ENCODE data around the gene RADX.
A peak's percentile ranks its signal among the peaks of the same experiment; 100 is the strongest.
"Not testable (repeated sequence)": the region's sequence is repeated elsewhere in the genome, so short reads cannot be mapped to it uniquely, and the experiment has no call there.

RADX gene

GRCh38 chrX:106619797-106620196 lies 8.0 kb downstream of the RADX start:
- no peak for DNase-seq (ENCODE audit: low spot score)
- peak; percentile 38 for TF ChIP-seq CTCF (IDR thresholded peaks at IDR 0.05; ENCODE audit: extremely low read depth, insufficient read depth, missing control alignments)
- in situ Hi-C loops (cut with MboI; ENCODE audit: low pct_unique_long_range_greater_than_20kb, low sequenced_read_pairs, unreplicated experiment), result no loop called here

- in situ Hi-C loops (cut with MboI; ENCODE audit: low pct_unique_long_range_greater_than_20kb, low sequenced_read_pairs, unreplicated experiment), result no loop called here
- no peak for TF ChIP-seq CTCF (IDR thresholded peaks at IDR 0.05; ENCODE audit: extremely low read depth, insufficient read depth, missing control alignments)
- no peak for DNase-seq (ENCODE audit: low spot score)
These were observed 10.1 kb downstream of the RADX start for GRCh38 chrX:106621836-106622235.

- no peak for DNase-seq (ENCODE audit: low spot score)
- in situ Hi-C loops (cut with MboI; ENCODE audit: low pct_unique_long_range_greater_than_20kb, low sequenced_read_pairs, unreplicated experiment), result no loop called here
- TF ChIP-seq CTCF (IDR thresholded peaks at IDR 0.05; ENCODE audit: extremely low read depth, insufficient read depth, missing control alignments), result no peak
These were observed 15.0 kb downstream of the RADX start for GRCh38 chrX:106626789-106627188.

- in situ Hi-C loops (cut with MboI; ENCODE audit: low pct_unique_long_range_greater_than_20kb, low sequenced_read_pairs, unreplicated experiment), result no loop called here
- no peak for TF ChIP-seq CTCF (IDR thresholded peaks at IDR 0.05; ENCODE audit: extremely low read depth, insufficient read depth, missing control alignments)
- DNase-seq (ENCODE audit: low spot score), result no peak
These were observed 19.8 kb downstream of the RADX start for GRCh38 chrX:106631615-106632014.

- in situ Hi-C loops (cut with MboI; ENCODE audit: low pct_unique_long_range_greater_than_20kb, low sequenced_read_pairs, unreplicated experiment), result no loop called here
- peak; percentile 3 for DNase-seq (ENCODE audit: low spot score)
- TF ChIP-seq CTCF (IDR thresholded peaks at IDR 0.05; ENCODE audit: extremely low read depth, insufficient read depth, missing control alignments), result no peak
These were observed 38.0 kb downstream of the RADX start for GRCh38 chrX:106649523-106650428.

- in situ Hi-C loops (cut with MboI; ENCODE audit: low pct_unique_long_range_greater_than_20kb, low sequenced_read_pairs, unreplicated experiment); DNase-seq (ENCODE audit: low spot score): not testable (repeated sequence)
These were observed 41.8 kb downstream of the RADX start for GRCh38 chrX:106653625-106654024.

GRCh38 chrX:106670631-106671030 lies 58.9 kb downstream of the RADX start:
- DNase-seq (ENCODE audit: low spot score), result no peak
- in situ Hi-C loops (cut with MboI; ENCODE audit: low pct_unique_long_range_greater_than_20kb, low sequenced_read_pairs, unreplicated experiment), result no loop called here
- TF ChIP-seq CTCF (IDR thresholded peaks at IDR 0.05; ENCODE audit: extremely low read depth, insufficient read depth, missing control alignments), result no peak
